ENCODE measurements around the gene CFAP206. TPM values are rescaled to one million over a fixed set of nuclear protein-coding genes. Genes with fewer than 3 reads are reported as not detected.

Gene CFAP206
- polyA plus RNA-seq, 1 donor from 2014 or later, result 6.6 TPM

GRCh38 chr6:87501809-87502572 is 94.2 kb downstream of the CFAP206 start:
- Histone ChIP-seq H3K27me3 (ENCODE audit: insufficient read depth, low read depth, low read length) (no peaks in the 10 kb centered on the region), H4K20me1 (ENCODE audit: insufficient read depth) (no peaks in the 10 kb centered on the region)

GRCh38 chr6:87504441-87504840 is 96.7 kb downstream of the CFAP206 start:
- Histone ChIP-seq H3K9me3 (ENCODE audit: low read length) (no peaks in the 10 kb centered on the region), H3K27me3 (ENCODE audit: insufficient read depth, low read depth, low read length) (no peaks in the 10 kb centered on the region), H3K27ac (ENCODE audit: low read length) (no peak overlapping the region), H2AFZ (ENCODE audit: low read depth, low read length) (no peak overlapping the region), H3K4me2 (ENCODE audit: low read length) (no peak overlapping the region), H3K4me3 (ENCODE audit: low read length) (no peak overlapping the region), H3K36me3 (ENCODE audit: insufficient read depth, low read length) (peaks cover 5% of the 10 kb centered on the region), H3F3A (ENCODE audit: insufficient read depth, low read length, poor library complexity, severe bottlenecking) (no peaks in the 10 kb centered on the region), H3K9ac (ENCODE audit: low read length) (no peak overlapping the region), H4K20me1 (ENCODE audit: insufficient read depth) (no peaks in the 10 kb centered on the region), H3K79me2 (replicated peaks; ENCODE audit: insufficient read depth, low read length) (no peaks in the 10 kb centered on the region), H3K9me2 (ENCODE audit: insufficient read depth, low read length) (no peaks in the 10 kb centered on the region)
- TF ChIP-seq EZH2 (IDR thresholded peaks at IDR 0.05; ENCODE audit: borderline replicate concordance, insufficient read depth, low read length, poor library complexity, severe bottlenecking) (no peak), SMC3 (conservative IDR thresholded peaks at IDR 0.05; ENCODE audit: poor library complexity) (no peak), POLR2AphosphoS5 (IDR thresholded peaks at IDR 0.05) (no peak), EP300 (conservative IDR thresholded peaks at IDR 0.05; ENCODE audit: poor library complexity, severe bottlenecking) (no peak), CTCF (IDR thresholded peaks at IDR 0.05; ENCODE audit: poor library complexity, severe bottlenecking) (no peak), TAF1 (IDR thresholded peaks at IDR 0.05; ENCODE audit: low read depth) (no peak), RAD21 (conservative IDR thresholded peaks at IDR 0.05) (no peak), MXI1 (conservative IDR thresholded peaks at IDR 0.05; ENCODE audit: poor library complexity, severe bottlenecking) (no peak)

More at GRCh38 chr6:87501809-87502572, 94.2 kb downstream of the CFAP206 start:
- no peak overlapping the region for H2AFZ ChIP-seq (ENCODE audit: low read depth, low read length)
- no peak for TF ChIP-seq REST (IDR thresholded peaks at IDR 0.05; ENCODE audit: borderline replicate concordance)
- no peak for TF ChIP-seq MXI1 (conservative IDR thresholded peaks at IDR 0.05; ENCODE audit: poor library complexity, severe bottlenecking)
- no peak for TF ChIP-seq CTCF (IDR thresholded peaks at IDR 0.05; ENCODE audit: poor library complexity, severe bottlenecking)
- TF ChIP-seq EZH2 (IDR thresholded peaks at IDR 0.05; ENCODE audit: borderline replicate concordance, insufficient read depth, low read length, poor library complexity, severe bottlenecking), result no peak
- no peaks in the 10 kb centered on the region for H3K79me2 ChIP-seq (replicated peaks; ENCODE audit: insufficient read depth, low read length)
- H3K9me3 ChIP-seq (ENCODE audit: low read length), result no peaks in the 10 kb centered on the region
- H3K27ac ChIP-seq (ENCODE audit: low read length), result no peak overlapping the region
- H3K36me3 ChIP-seq (ENCODE audit: insufficient read depth, low read length), result peaks cover 5% of the 10 kb centered on the region
- no peak overlapping the region for H3K9ac ChIP-seq (ENCODE audit: low read length)
- no peaks in the 10 kb centered on the region for H3K9me2 ChIP-seq (ENCODE audit: insufficient read depth, low read length)
- H3K4me3 ChIP-seq (ENCODE audit: low read length), result no peak overlapping the region
- H3F3A ChIP-seq (ENCODE audit: insufficient read depth, low read length, poor library complexity, severe bottlenecking), result no peaks in the 10 kb centered on the region
- H3K4me2 ChIP-seq (ENCODE audit: low read length), result no peak overlapping the region

Measured in neural cell (in vitro differentiated cells).